Astrocyte (in vitro differentiated cells and primary cell): ENCODE data around the gene SPSB1. TPM values are rescaled to one million over a fixed set of nuclear protein-coding genes. Genes with fewer than 3 reads are reported as not detected.

Experiments
- DNase-seq: peaks from one replicate; pipeline ENCODE4 v3.0.0-alpha.2; 2010; ENCODE audit warnings: low read depth
- FAIRE-seq: peaks from 2 replicates; lab custom pipeline; 2011; peaks lifted over from hg19 to GRCh38; lab: Jason Lieb, UNC
- H2AFZ ChIP-seq: 2 replicates; pipeline ENCODE4 v1.6.0; 2012; ENCODE audit warnings: low read depth, low read length, inconsistent platforms
- H3K27ac ChIP-seq: 2 replicates; pipeline ENCODE4 v1.5.1; 2011; ENCODE audit warnings: low read depth, low read length, inconsistent platforms
- H3K27me3 ChIP-seq: 2 replicates; pipeline ENCODE4 v1.6.0; 2011; ENCODE audit warnings: low read length, inconsistent platforms; ENCODE audit not compliant: insufficient read depth
- H3K36me3 ChIP-seq: 2 replicates; pipeline ENCODE4 v1.5.1; 2011; ENCODE audit warnings: low read length, inconsistent platforms; ENCODE audit not compliant: insufficient read depth
- H3K4me1 ChIP-seq: 2 replicates; pipeline ENCODE4 v1.5.1; 2011; ENCODE audit warnings: low read length, inconsistent platforms; ENCODE audit not compliant: insufficient read depth
- H3K4me2 ChIP-seq: 2 replicates; pipeline ENCODE4 v1.6.0; 2012; ENCODE audit warnings: low read length, inconsistent platforms
- H3K4me3 ChIP-seq: 2 replicates; pipeline ENCODE4 v1.5.1; 2011; ENCODE audit warnings: low read depth, mild to moderate bottlenecking, low read length, inconsistent platforms; ENCODE audit not compliant: insufficient read depth
- H3K79me2 ChIP-seq: 2 replicates; pipeline ENCODE4 v1.6.0; 2012; ENCODE audit warnings: mild to moderate bottlenecking, low read length, inconsistent platforms; ENCODE audit not compliant: insufficient read depth
- H3K9ac ChIP-seq: 2 replicates; pipeline ENCODE4 v1.6.0; 2012; ENCODE audit warnings: mild to moderate bottlenecking, low read length, inconsistent platforms
- H3K9me3 ChIP-seq: 2 replicates; pipeline ENCODE4 v1.5.1; 2012; ENCODE audit warnings: low read depth, mild to moderate bottlenecking, low read length, inconsistent platforms; ENCODE audit not compliant: insufficient read depth
- H4K20me1 ChIP-seq: 2 replicates; pipeline ENCODE4 v1.6.0; 2012; ENCODE audit warnings: low read length, inconsistent platforms; ENCODE audit not compliant: insufficient read depth
- H3K27ac Mint-ChIP-seq: one replicate; pipeline ENCODE4 v1.8.0; 2021; ENCODE audit warnings: mild to moderate bottlenecking, mixed read lengths; ENCODE audit not compliant: unreplicated experiment
- H3K27me3 Mint-ChIP-seq: one replicate; pipeline ENCODE4 v1.8.0; 2021; ENCODE audit warnings: low read depth, mixed read lengths; ENCODE audit not compliant: unreplicated experiment
- H3K36me3 Mint-ChIP-seq: one replicate; pipeline ENCODE4 v1.8.0; 2021; ENCODE audit warnings: low read depth, mixed read lengths; ENCODE audit not compliant: unreplicated experiment
- H3K4me1 Mint-ChIP-seq: one replicate; pipeline ENCODE4 v1.8.0; 2021; ENCODE audit warnings: low read depth, mixed read lengths; ENCODE audit not compliant: unreplicated experiment
- H3K4me3 Mint-ChIP-seq: one replicate; pipeline ENCODE4 v1.8.0; 2021; ENCODE audit warnings: mild to moderate bottlenecking, moderate library complexity, mixed read lengths; ENCODE audit not compliant: unreplicated experiment
- H3K9me3 Mint-ChIP-seq: one replicate; pipeline ENCODE4 v1.8.0; 2021; ENCODE audit warnings: mild to moderate bottlenecking, mixed read lengths; ENCODE audit not compliant: unreplicated experiment
- EZH2 ChIP-seq: IDR thresholded peaks from 2 replicates; pipeline ENCODE4 v1.6.1; 2012; ENCODE audit warnings: mild to moderate bottlenecking, low read length, inconsistent platforms; ENCODE audit not compliant: insufficient read depth
- total RNA-seq: library from RNA; stranded (reverse); gene quantifications from 2 replicates; pipeline ENCODE4 v1.2.1, GENCODE V29; 2021
- TF ChIP-seq, protein P1 (sequence below): IDR thresholded peaks from 2 replicates; pipeline ENCODE4 v1.5.1; 2011; ENCODE audit warnings: low read depth, mild to moderate bottlenecking, inconsistent platforms, low read length, moderate library complexity; ENCODE audit not compliant: insufficient read depth

SPSB1 gene
- total RNA-seq, 1 donor from 2014 or later = 53.5 TPM

GRCh38 chr1:9349331-9349851 lies 56.7 kb downstream of the SPSB1 start:
- peaks cover 20% of the 10 kb centered on the region for H3K4me1 ChIP-seq
- Mint-ChIP-seq H3K27me3 (no peaks in the 10 kb centered on the region), H3K4me3 (peak overlapping the region; percentile 51), H3K9me3 (no peaks in the 10 kb centered on the region), H3K4me1 (peaks cover 30% of the 10 kb centered on the region), H3K36me3 (peaks cover 5% of the 10 kb centered on the region), H3K27ac (no peak overlapping the region)
- no peaks in the 10 kb centered on the region for H3K27me3 ChIP-seq
- H3K4me3 ChIP-seq = no peak overlapping the region
- no peak for DNase-seq
- FAIRE-seq = no peak
- H3K27ac ChIP-seq = no peak overlapping the region
- no peak overlapping the region for H3K4me2 ChIP-seq
- H3K9ac ChIP-seq = no peak overlapping the region
- H3K9me3 ChIP-seq = no peaks in the 10 kb centered on the region
- no peaks in the 10 kb centered on the region for H3K36me3 ChIP-seq
- H2AFZ ChIP-seq = no peak overlapping the region
- H3K79me2 ChIP-seq = peaks cover 96% of the 10 kb centered on the region
- peaks cover 98% of the 10 kb centered on the region for H4K20me1 ChIP-seq
- TF ChIP-seq, protein P1, sequence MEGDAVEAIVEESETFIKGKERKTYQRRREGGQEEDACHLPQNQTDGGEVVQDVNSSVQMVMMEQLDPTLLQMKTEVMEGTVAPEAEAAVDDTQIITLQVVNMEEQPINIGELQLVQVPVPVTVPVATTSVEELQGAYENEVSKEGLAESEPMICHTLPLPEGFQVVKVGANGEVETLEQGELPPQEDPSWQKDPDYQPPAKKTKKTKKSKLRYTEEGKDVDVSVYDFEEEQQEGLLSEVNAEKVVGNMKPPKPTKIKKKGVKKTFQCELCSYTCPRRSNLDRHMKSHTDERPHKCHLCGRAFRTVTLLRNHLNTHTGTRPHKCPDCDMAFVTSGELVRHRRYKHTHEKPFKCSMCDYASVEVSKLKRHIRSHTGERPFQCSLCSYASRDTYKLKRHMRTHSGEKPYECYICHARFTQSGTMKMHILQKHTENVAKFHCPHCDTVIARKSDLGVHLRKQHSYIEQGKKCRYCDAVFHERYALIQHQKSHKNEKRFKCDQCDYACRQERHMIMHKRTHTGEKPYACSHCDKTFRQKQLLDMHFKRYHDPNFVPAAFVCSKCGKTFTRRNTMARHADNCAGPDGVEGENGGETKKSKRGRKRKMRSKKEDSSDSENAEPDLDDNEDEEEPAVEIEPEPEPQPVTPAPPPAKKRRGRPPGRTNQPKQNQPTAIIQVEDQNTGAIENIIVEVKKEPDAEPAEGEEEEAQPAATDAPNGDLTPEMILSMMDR = no peak
- no peak for TF ChIP-seq EZH2

DNA sequence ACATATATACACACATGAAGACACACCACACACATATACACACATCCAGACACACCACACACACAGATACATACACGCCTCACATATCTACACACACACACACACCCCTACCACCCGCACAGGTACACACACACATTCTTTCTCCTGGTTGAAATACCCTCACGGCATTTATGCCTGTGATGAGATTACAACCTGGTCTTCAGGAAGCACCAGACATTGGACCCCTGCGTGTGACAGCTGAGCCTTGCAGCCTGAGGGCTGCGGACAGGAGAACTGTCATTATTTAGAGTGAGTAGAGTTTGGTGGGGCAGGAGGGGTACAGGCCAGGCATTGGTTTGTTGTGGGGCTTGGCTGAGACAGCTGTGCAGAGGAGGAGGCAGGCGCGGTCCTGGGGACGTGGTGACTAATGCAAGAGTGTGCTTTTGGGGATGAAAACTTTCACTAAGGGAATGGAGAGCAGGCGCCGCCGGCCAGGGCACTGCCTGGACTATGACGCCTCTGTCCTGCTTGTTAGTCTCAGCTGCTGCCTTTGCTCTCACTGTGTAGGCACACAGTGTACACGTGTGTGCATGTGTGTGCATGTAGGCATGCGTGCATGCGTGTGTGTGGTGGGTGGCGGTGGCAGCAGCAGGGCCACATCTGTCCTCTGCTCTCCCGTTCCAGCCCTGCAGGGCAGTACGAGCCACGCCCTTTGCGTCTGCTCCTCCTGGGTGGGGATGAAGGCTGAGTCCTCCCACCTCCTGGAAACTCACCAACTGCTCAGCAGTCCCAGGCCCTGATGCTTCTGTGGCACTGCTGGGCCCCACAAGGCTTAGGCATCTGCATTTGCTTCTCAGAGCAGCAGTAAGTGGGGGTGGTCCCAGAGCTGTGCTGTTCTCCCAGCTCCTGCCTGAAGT lies 57.6 kb downstream of the SPSB1 start:
- peaks cover 20% of the 10 kb centered on the region for H3K4me1 ChIP-seq
- H3K27ac Mint-ChIP-seq = no peak overlapping the region
- H3K36me3 ChIP-seq = no peaks in the 10 kb centered on the region
- peaks cover 9% of the 10 kb centered on the region for H3K36me3 Mint-ChIP-seq
- H3K4me1 Mint-ChIP-seq = peaks cover 31% of the 10 kb centered on the region
- no peaks in the 10 kb centered on the region for H3K9me3 Mint-ChIP-seq
- H3K9ac ChIP-seq = no peak overlapping the region
- peak; percentile 48 for DNase-seq
- H3K4me2 ChIP-seq = peak overlapping the region; percentile 15
- H3K27me3 Mint-ChIP-seq = no peaks in the 10 kb centered on the region
- H4K20me1 ChIP-seq = peaks cover 97% of the 10 kb centered on the region
- no peak overlapping the region for H3K27ac ChIP-seq
- no peaks in the 10 kb centered on the region for H3K27me3 ChIP-seq
- TF ChIP-seq EZH2 = no peak
- TF ChIP-seq, protein P1 = no peak
- FAIRE-seq = no peak
- no peaks in the 10 kb centered on the region for H3K9me3 ChIP-seq
- H3K4me3 Mint-ChIP-seq = peak overlapping the region; percentile 51
- no peak overlapping the region for H3K4me3 ChIP-seq
- H3K79me2 ChIP-seq = peaks cover 95% of the 10 kb centered on the region
- H2AFZ ChIP-seq = no peak overlapping the region
